Endothelial cell of umbilical vein (primary cell): ENCODE data around the gene FAM180B. TPM values are rescaled to one million over a fixed set of nuclear protein-coding genes. Genes with fewer than 3 reads are reported as not detected.

Source experiments
- BruUV-seq: library from RNA; stranded (reverse); fragments of 400-500 nt; replicated peaks from 2 replicates; lab custom pipeline; 2021; lab: Mats Ljungman, UMichigan
- CTCF ChIA-PET: fragments of 300-600, 350-600 bp; sonication (Branson Sonifier 250); formaldehyde crosslinking; loops from one replicate; lab custom pipeline; 2021; ENCODE audit warnings: antibody characterized with exemption, inconsistent platforms; lab: Charles Lee
- POLR2A ChIA-PET: fragments of 300-600, 350-600 bp; sonication (Branson Sonifier 250); formaldehyde crosslinking; loops from one replicate; lab custom pipeline; 2021; ENCODE audit warnings: antibody characterized with exemption, inconsistent platforms; lab: Charles Lee
- DNase-seq: peaks from one replicate; pipeline ENCODE4 v3.0.0-alpha.2; 2011; ENCODE audit warnings: low read depth, low spot score
- FAIRE-seq: peaks from 2 replicates; lab custom pipeline; 2011; peaks lifted over from hg19 to GRCh38; lab: Jason Lieb, UNC
- H2AFZ ChIP-seq: 2 replicates; pipeline ENCODE4 v1.6.0; 2012; ENCODE audit warnings: low read depth, low read length, control low read depth, inconsistent platforms
- H3K27ac ChIP-seq: 2 replicates; pipeline ENCODE4 v1.5.1; 2011; ENCODE audit warnings: low read depth, mild to moderate bottlenecking, control low read depth, low read length, moderate library complexity; ENCODE audit not compliant: insufficient read depth
- H3K27me3 ChIP-seq, 2 experiments: 2 replicates each; pipeline versions ENCODE4 v1.6.0 to v1.6.1; 2011; ENCODE audit warnings: low read length in 2 of 2, mixed read lengths in 1 of 2; ENCODE audit not compliant: control insufficient read depth in 2 of 2, insufficient read depth in 2 of 2
- H3K36me3 ChIP-seq, 2 experiments: 2 replicates in 1 of 2; 3 replicates in 1 of 2; pipeline ENCODE4 v1.5.1; 2011; ENCODE audit warnings: low read length in 2 of 2, mild to moderate bottlenecking in 1 of 2, moderate library complexity in 1 of 2; ENCODE audit not compliant: control insufficient read depth in 2 of 2, insufficient read depth in 2 of 2; ENCODE audit errors: extremely low read depth in 1 of 2
- H3K4me1 ChIP-seq: 3 replicates; pipeline ENCODE4 v1.5.1; 2011; ENCODE audit warnings: mild to moderate bottlenecking, low read length; ENCODE audit not compliant: control insufficient read depth, insufficient read depth; ENCODE audit errors: extremely low read depth
- H3K4me2 ChIP-seq: 2 replicates; pipeline ENCODE4 v1.6.1; 2011; ENCODE audit warnings: low read length, control low read depth, mixed read lengths; ENCODE audit not compliant: insufficient read depth
- H3K4me3 ChIP-seq, 3 experiments: fragments of 200-600 bp in 1 of 3; sonication (generic), shearing (Covaris generic) in 1 of 3; replicated peaks in 1 of 3; 2 replicates each; pipeline ENCODE4 v1.5.1; 2011 to 2016; ENCODE audit warnings: control low read depth in 3 of 3, low read length in 3 of 3, mild to moderate bottlenecking in 2 of 3, inconsistent platforms in 1 of 3, low read depth in 1 of 3, moderate library complexity in 1 of 3; ENCODE audit not compliant: insufficient read depth in 1 of 3
- H3K79me2 ChIP-seq: 2 replicates; pipeline ENCODE4 v1.6.0; 2012; ENCODE audit warnings: low read length, inconsistent platforms; ENCODE audit not compliant: control insufficient read depth, insufficient read depth
- H3K9ac ChIP-seq: replicated peaks from 2 replicates; pipeline ENCODE3; 2011; ENCODE audit warnings: low read length, control low read depth; ENCODE audit not compliant: insufficient read depth; ENCODE audit errors: extremely low read depth
- H3K9me1 ChIP-seq: replicated peaks from 3 replicates; pipeline ENCODE4 v1.6.0; 2011; ENCODE audit warnings: mild to moderate bottlenecking, low read length; ENCODE audit not compliant: control insufficient read depth, insufficient read depth; ENCODE audit errors: extremely low read depth
- H3K9me3 ChIP-seq: replicated peaks from 2 replicates; pipeline ENCODE4 v1.5.1; 2012; ENCODE audit warnings: low read length, inconsistent platforms; ENCODE audit not compliant: control insufficient read depth, insufficient read depth
- H4K20me1 ChIP-seq: replicated peaks from 2 replicates; pipeline ENCODE3; 2011; ENCODE audit warnings: mild to moderate bottlenecking, low read length; ENCODE audit not compliant: control insufficient read depth, insufficient read depth; ENCODE audit errors: extremely low read depth
- CTCF ChIP-seq, 2 donors: IDR thresholded peaks; 1 replicate in 1 of 2; 2 replicates in 1 of 2; pipeline ENCODE4 v1.5.1; 2011; ENCODE audit warnings: low read length in 2 of 2, mild to moderate bottlenecking in 2 of 2, moderate library complexity in 2 of 2, control low read depth in 1 of 2, inconsistent platforms in 1 of 2, low read depth in 1 of 2; ENCODE audit not compliant: insufficient read depth in 1 of 2; ENCODE audit errors: extremely low read depth in 1 of 2
- EZH2 ChIP-seq: IDR thresholded peaks from 2 replicates; pipeline ENCODE4 v1.6.1; 2012; ENCODE audit warnings: borderline replicate concordance, low read depth, mild to moderate bottlenecking, moderate library complexity, low read length, inconsistent platforms; ENCODE audit not compliant: severe bottlenecking
- FOS ChIP-seq: IDR thresholded peaks from 2 replicates; pipeline ENCODE4 v1.6.1; 2011; ENCODE audit warnings: mild to moderate bottlenecking, low read length, moderate library complexity, borderline replicate concordance; ENCODE audit not compliant: insufficient read depth
- GATA2 ChIP-seq: IDR thresholded peaks from 2 replicates; pipeline ENCODE4 v1.7.0; 2011; ENCODE audit warnings: low read depth, mild to moderate bottlenecking, moderate library complexity, mixed read lengths, low read length; ENCODE audit not compliant: insufficient read length, insufficient read depth
- JUN ChIP-seq: IDR thresholded peaks from 2 replicates; pipeline ENCODE4 v1.6.1; 2011; ENCODE audit warnings: borderline replicate concordance, low read depth; ENCODE audit not compliant: insufficient read length, insufficient read depth
- MAX ChIP-seq: IDR thresholded peaks from 2 replicates; pipeline ENCODE4 v1.6.1; 2011; ENCODE audit not compliant: insufficient read depth, insufficient read length
- MYC ChIP-seq: IDR thresholded peaks from one replicate; pipeline ENCODE4 v1.6.1; 2011; ENCODE audit warnings: mild to moderate bottlenecking, low read depth, low read length
- POLR2A ChIP-seq: IDR thresholded peaks from 2 replicates; pipeline ENCODE4 v1.6.1; 2012; ENCODE audit warnings: low read depth, mild to moderate bottlenecking, control low read depth, low read length
- POLR2AphosphoS5 ChIP-seq: IDR thresholded peaks from 2 replicates; pipeline ENCODE4 v1.6.1; 2012; ENCODE audit warnings: low read depth, mild to moderate bottlenecking, control low read depth, low read length, moderate library complexity; ENCODE audit not compliant: insufficient read depth
- dilution Hi-C: fragments of 300-500 bp; cut with MboI; formaldehyde crosslinking; loops from one replicate; pipeline ENCODE4 v1.15.0; 2019; ENCODE audit warnings: low sequenced_read_pairs; ENCODE audit not compliant: extremely low pct_ligation_motif_present
- intact Hi-C: fragments of 100-400 bp; cut with micrococcal nuclease; formaldehyde crosslinking; loops from one replicate; pipeline ENCODE4 v1.10.0; 2022
- polyA plus RNA-seq, 4 experiments: library from polyadenylated mRNA; depleted of rRNA in 3 of 4; stranded (reverse) in 3 of 4; unstranded in 1 of 4; fragments of >200 nt; gene quantifications; 2 replicates each; pipeline versions ENCODE4 v1.2.1 to v1.2.3, GENCODE V29; 2011 to 2012; ENCODE audit warnings: missing spikeins in 1 of 4
- total RNA-seq: library from RNA; stranded (reverse); gene quantifications from 2 replicates; pipeline ENCODE4 v1.2.3, GENCODE V29; 2021

The FAM180B gene
- total and polyA plus RNA-seq, 2 donors (not counting 3 experiments of a cell fraction or from before 2014, with no cell fraction given): not detected

- TF ChIP-seq CTCF (IDR thresholded peaks at IDR 0.05; ENCODE audit: extremely low read depth in 1 of 2, insufficient read depth in 1 of 2, low read depth in 1 of 2, low read length in 2 of 2): peak; percentile 45 to 67
- TF ChIP-seq JUN: no peak
- intact Hi-C loops (loop anchor here (1.0 to 2.0 kb wide), 2 partner anchors 208 to 243 kb away; partner anchors contain the start of gene SLC39A13), dilution Hi-C loops (no loop called here)
- Histone ChIP-seq H3K4me3 (no peak overlapping the region), H3K9me1 (no peaks in the 10 kb centered on the region), H3K27ac (no peak overlapping the region), H3K9me3 (no peaks in the 10 kb centered on the region), H3K27me3 (no peaks in the 10 kb centered on the region), H3K4me1 (no peaks in the 10 kb centered on the region), H2AFZ (no peak overlapping the region), H3K79me2 (no peaks in the 10 kb centered on the region), H3K9ac (no peak overlapping the region), H3K36me3 (peaks cover 0 to 4% of the 10 kb centered on the region in 2 experiments), H3K4me2 (no peak overlapping the region), H4K20me1 (no peaks in the 10 kb centered on the region)
- ChIA-PET POLR2A (no interaction called here), CTCF (interaction anchor here (0.7 to 2.4 kb wide), 14 partner anchors 10 to 242 kb away, joined by 3 to 12 read pairs (median 5); no protein-coding TSS in a partner anchor)
- DNase-seq (peak; percentile 68), FAIRE-seq (no peak)
- BruUV-seq: no TSS peak
Measured at GRCh38 chr11:47616726-47617416, 30.4 kb downstream of the FAM180B start.

- Histone ChIP-seq H3K27ac (no peak overlapping the region), H3K79me2 (no peaks in the 10 kb centered on the region), H3K4me3 (no peak overlapping the region), H3K4me1 (no peaks in the 10 kb centered on the region), H3K27me3 (no peaks in the 10 kb centered on the region), H2AFZ (no peak overlapping the region), H3K9me3 (no peaks in the 10 kb centered on the region), H3K36me3 (peaks cover 0 to 5% of the 10 kb centered on the region in 2 experiments), H4K20me1 (no peaks in the 10 kb centered on the region), H3K9me1 (no peaks in the 10 kb centered on the region), H3K9ac (no peak overlapping the region), H3K4me2 (no peak overlapping the region)
- intact Hi-C loops (loop anchor here (1.0 to 2.0 kb wide), 2 partner anchors 209 to 243 kb away; partner anchors contain the start of gene SLC39A13), dilution Hi-C loops (no loop called here)
- ChIA-PET POLR2A (no interaction called here), CTCF (interaction anchor here (0.8 to 2.4 kb wide), 11 partner anchors 10 to 206 kb away, joined by 3 to 12 read pairs (median 5); no protein-coding TSS in a partner anchor)
- DNase-seq: peak; percentile 26
- BruUV-seq: no TSS peak
- no peak for TF ChIP-seq MYC
- TF ChIP-seq MAX: no peak
- TF ChIP-seq CTCF (IDR thresholded peaks at IDR 0.05; ENCODE audit: extremely low read depth in 1 of 2, insufficient read depth in 1 of 2, low read depth in 1 of 2, low read length in 2 of 2): no peak
- TF ChIP-seq GATA2: no peak
- TF ChIP-seq JUN: no peak
- TF ChIP-seq EZH2: no peak
- TF ChIP-seq POLR2A: no peak
- no peak for TF ChIP-seq POLR2AphosphoS5
- TF ChIP-seq FOS: no peak
- no peak for FAIRE-seq
Measured at GRCh38 chr11:47617417-47617809, 30.9 kb downstream of the FAM180B start.
